ENCODE results near the gene GIMAP8. TPM values are rescaled to one million over a fixed set of nuclear protein-coding genes. Genes with fewer than 3 reads are reported as not detected.
"Not testable (repeated sequence)": the region's sequence is repeated elsewhere in the genome, so short reads cannot be mapped to it uniquely, and the experiment has no call there.

The GIMAP8 gene
- total RNA-seq, 4 donors from 2014 or later = 7.1 to 18.5 (median 15.4) TPM

- no peaks in the 10 kb centered on the region for H3K36me3 ChIP-seq
- 55% methylated on average over 11 of the region's 11 CpGs for WGBS
- peak overlapping the region; percentile 44 to 73 (median 60) for H3K27ac ChIP-seq (replicated peaks in 1 of 4)
- TF ChIP-seq POLR2A (IDR thresholded peaks at IDR 0.05; ENCODE audit: low read depth) (no peak), CTCF (IDR thresholded peaks at IDR 0.05) (no peak), EP300 (IDR thresholded peaks at IDR 0.05) (no peak), POLR2AphosphoS5 (IDR thresholded peaks at IDR 0.05) (no peak)
- H3K4me1 ChIP-seq = no peaks in the 10 kb centered on the region
- no peaks in the 10 kb centered on the region for H3K9me3 ChIP-seq
- DNase-seq (ENCODE audit: extremely low spot score) = no peak
- H3K4me3 ChIP-seq = peak overlapping the region; percentile 44 to 58 (median 48)
- H3K27me3 ChIP-seq = no peaks in the 10 kb centered on the region
- intact Hi-C loops (cut with DNase I) = no loop called here
Observed at GRCh38 chr7:150515248-150516147, 65.1 kb downstream of the GIMAP8 start.

- no peak for TF ChIP-seq CTCF (IDR thresholded peaks at IDR 0.05)
- TF ChIP-seq EP300 (IDR thresholded peaks at IDR 0.05) = no peak
- TF ChIP-seq POLR2A (IDR thresholded peaks at IDR 0.05; ENCODE audit: low read depth) = no peak
- TF ChIP-seq POLR2AphosphoS5 (IDR thresholded peaks at IDR 0.05) = peak in 1 of 2 donors; percentile 38
- peak overlapping the region; percentile 44 to 58 (median 48) for H3K4me3 ChIP-seq
- H3K27me3 ChIP-seq = no peaks in the 10 kb centered on the region
- H3K27ac ChIP-seq (replicated peaks in 1 of 4) = peak overlapping the region; percentile 44 to 73 (median 60)
- WGBS = 75% methylated on average over 1 of the region's 1 CpG
- no peaks in the 10 kb centered on the region for H3K4me1 ChIP-seq
- peaks cover 0 to 10% (median 0%) of the 10 kb centered on the region in 4 donors for H3K36me3 ChIP-seq
- DNase-seq (ENCODE audit: extremely low spot score) = no peak
- intact Hi-C loops (cut with DNase I) = no loop called here
- H3K9me3 ChIP-seq = no peaks in the 10 kb centered on the region
Observed at GRCh38 chr7:150516956-150517745, 66.7 kb downstream of the GIMAP8 start.

GRCh38 chr7:150519310-150519709 lies 68.9 kb downstream of the GIMAP8 start:
- Histone ChIP-seq H3K4me3 (peak overlapping the region; percentile 44 to 58 (median 48)), H3K27ac (replicated peaks in 1 of 4) (peak overlapping the region; percentile 35 to 62 (median 49)), H3K9me3 (no peaks in the 10 kb centered on the region), H3K27me3 (no peaks in the 10 kb centered on the region), H3K36me3 (peaks cover 0 to 10% (median 0%) of the 10 kb centered on the region in 4 donors), H3K4me1 (no peaks in the 10 kb centered on the region)
- intact Hi-C loops (cut with DNase I) = no loop called here
- DNase-seq (ENCODE audit: extremely low spot score) = no peak
- TF ChIP-seq POLR2A (IDR thresholded peaks at IDR 0.05; ENCODE audit: low read depth) (no peak), EP300 (IDR thresholded peaks at IDR 0.05) (no peak), CTCF (IDR thresholded peaks at IDR 0.05) (no peak), POLR2AphosphoS5 (IDR thresholded peaks at IDR 0.05) (no peak)
- WGBS = 54% methylated on average over 2 of the region's 2 CpGs

GRCh38 chr7:150520145-150520544 lies 69.7 kb downstream of the GIMAP8 start:
- intact Hi-C loops (cut with DNase I) = no loop called here
- Histone ChIP-seq H3K4me1 (no peaks in the 10 kb centered on the region), H3K9me3 (peaks cover 0 to 3% (median 0%) of the 10 kb centered on the region in 4 donors), H3K36me3 (peaks cover 0 to 10% (median 0%) of the 10 kb centered on the region in 4 donors), H3K4me3 (peak overlapping the region; percentile 34 to 49 (median 46)), H3K27ac (replicated peaks in 1 of 4) (peak overlapping the region in 3 of 4 donors; percentile 26 to 50 (median 35)), H3K27me3 (no peaks in the 10 kb centered on the region)
- DNase-seq (ENCODE audit: extremely low spot score) = no peak
- no peak for TF ChIP-seq CTCF (IDR thresholded peaks at IDR 0.05)
- TF ChIP-seq POLR2AphosphoS5 (IDR thresholded peaks at IDR 0.05) = peak in 1 of 2 donors; percentile 32
- WGBS = 74% methylated on average over 8 of the region's 8 CpGs

- H3K4me1 ChIP-seq; H3K27me3 ChIP-seq; H3K27ac ChIP-seq (replicated peaks in 1 of 4); H3K4me3 ChIP-seq; intact Hi-C loops (cut with DNase I); H3K9me3 ChIP-seq; DNase-seq (ENCODE audit: extremely low spot score): not testable (repeated sequence)
- 64% methylated on average over 6 of the region's 6 CpGs for WGBS
- H3K36me3 ChIP-seq = peaks cover 0 to 10% (median 0%) of the 10 kb centered on the region in 4 donors
Observed at GRCh38 chr7:150522931-150523330, 72.5 kb downstream of the GIMAP8 start.

Measured in esophagus muscularis mucosa (tissue), 4 donors.